ENCODE measurements around the gene MAZ.

GRCh38 chr16:29789775-29790182, 16.6 kb upstream of the MAZ start:
- no peak for TF ChIP-seq EZH2 (IDR thresholded peaks at IDR 0.05; ENCODE audit: borderline replicate concordance, low read depth, low read length, severe bottlenecking)
- TF ChIP-seq JUN (IDR thresholded peaks at IDR 0.05; ENCODE audit: borderline replicate concordance, insufficient read depth, insufficient read length, low read depth) = no peak

Data from endothelial cell of umbilical vein (primary cell).